WTC11 (cell line): ENCODE results near the gene RTN4. TPM values are rescaled to one million over a fixed set of nuclear protein-coding genes. Genes with fewer than 3 reads are reported as not detected.

Source experiments
- ATAC-seq: fragments of 200-7000 bp; cut with Tn5 transposase; 2 replicates; pipeline ENCODE4 v1.10.0; 2021; ENCODE audit warnings: mild to moderate bottlenecking, moderate library complexity
- CTCF ChIA-PET: fragments of 300-600 bp; sonication (Branson Sonifier 250); formaldehyde crosslinking; loops from one replicate; lab custom pipeline; 2021; ENCODE audit warnings: antibody characterized with exemption; lab: Charles Lee
- POLR2A ChIA-PET: fragments of 350-600 bp; sonication (Branson Sonifier 250); formaldehyde crosslinking; loops from one replicate; lab custom pipeline; 2021; ENCODE audit warnings: antibody characterized with exemption; lab: Charles Lee
- DNase-seq: peaks from one replicate; pipeline ENCODE4 v3.0.0; 2021; ENCODE audit warnings: low spot score
- H3K27ac Mint-ChIP-seq: 2 replicates; pipeline ENCODE4 v1.8.0; 2021; ENCODE audit warnings: mixed read lengths
- H3K27me3 Mint-ChIP-seq: 2 replicates; pipeline ENCODE4 v1.8.0; 2021; ENCODE audit warnings: low read depth, mild to moderate bottlenecking, moderate library complexity, mixed read lengths
- H3K36me3 Mint-ChIP-seq: 2 replicates; pipeline ENCODE4 v1.8.0; 2021; ENCODE audit warnings: mixed read lengths
- H3K4me1 Mint-ChIP-seq: 2 replicates; pipeline ENCODE4 v1.8.0; 2022; ENCODE audit warnings: mixed read lengths
- H3K4me3 Mint-ChIP-seq: 2 replicates; pipeline ENCODE4 v1.8.0; 2021; ENCODE audit warnings: mild to moderate bottlenecking, moderate library complexity, mixed read lengths
- H3K9me3 Mint-ChIP-seq: 2 replicates; pipeline ENCODE4 v1.8.0; 2021; ENCODE audit warnings: mixed read lengths
- ATF1 ChIP-seq: sonication (generic); formaldehyde crosslinking; IDR thresholded peaks from 2 replicates; pipeline ENCODE4 v1.8.1; 2023; ENCODE audit warnings: mild to moderate bottlenecking, moderate library complexity, missing genetic modification reagents
- ETV6 ChIP-seq: sonication (generic); formaldehyde crosslinking; IDR thresholded peaks from 2 replicates; pipeline ENCODE4 v1.8.1; 2022; ENCODE audit warnings: mild to moderate bottlenecking, missing genetic modification reagents
- GTF2I ChIP-seq: fragments of 250-450 bp; sonication (Bioruptor Pico); conservative IDR thresholded peaks from 2 replicates; pipeline ENCODE4 v1.4.0; 2021; ENCODE audit warnings: mild to moderate bottlenecking
- JAZF1 ChIP-seq: fragments of 250-450 bp; sonication (Bioruptor Pico); IDR thresholded peaks from 2 replicates; pipeline ENCODE4 v1.9.0; 2021; ENCODE audit warnings: moderate library complexity, mild to moderate bottlenecking, inconsistent platforms
- JUN ChIP-seq: sonication (generic); formaldehyde crosslinking; IDR thresholded peaks from 2 replicates; pipeline ENCODE4 v1.8.0; 2023; ENCODE audit warnings: mild to moderate bottlenecking, missing genetic modification reagents
- NFATC4 ChIP-seq: fragments of 250-450 bp; sonication (Bioruptor Pico); IDR thresholded peaks from 2 replicates; pipeline ENCODE4 v1.9.0; 2021; ENCODE audit warnings: mild to moderate bottlenecking
- NR2C2 ChIP-seq: sonication (generic); formaldehyde crosslinking; IDR thresholded peaks from 2 replicates; pipeline ENCODE4 v1.8.0; 2022; ENCODE audit warnings: mild to moderate bottlenecking, missing genetic modification reagents
- NR3C1 ChIP-seq: sonication (generic); formaldehyde crosslinking; conservative IDR thresholded peaks from 2 replicates; pipeline ENCODE4 v1.8.1; 2023; ENCODE audit warnings: low read depth, mild to moderate bottlenecking, missing genetic modification reagents
- OVOL2 ChIP-seq: fragments of 250-450 bp; sonication (Bioruptor Pico); IDR thresholded peaks from 2 replicates; pipeline ENCODE4 v1.9.0; 2021; ENCODE audit warnings: mild to moderate bottlenecking, borderline replicate concordance
- RELA ChIP-seq: sonication (generic); formaldehyde crosslinking; IDR thresholded peaks from 2 replicates; pipeline ENCODE4 v1.8.1; 2022; ENCODE audit warnings: missing genetic modification reagents, mild to moderate bottlenecking, borderline replicate concordance
- SMAD4 ChIP-seq: sonication (generic); formaldehyde crosslinking; IDR thresholded peaks from 2 replicates; pipeline ENCODE4 v1.8.0; 2022; ENCODE audit warnings: mild to moderate bottlenecking, missing genetic modification reagents
- SP1 ChIP-seq: sonication (generic); formaldehyde crosslinking; conservative IDR thresholded peaks from 2 replicates; pipeline ENCODE4 v1.8.1; 2022; ENCODE audit warnings: missing genetic modification reagents
- ZNF219 ChIP-seq: sonication (generic); formaldehyde crosslinking; IDR thresholded peaks from 2 replicates; pipeline ENCODE4 v1.8.0; 2023; ENCODE audit warnings: missing genetic modification reagents, mild to moderate bottlenecking, borderline replicate concordance
- ZNF232 ChIP-seq: sonication (generic); formaldehyde crosslinking; IDR thresholded peaks from 2 replicates; pipeline ENCODE4 v1.8.0; 2022; ENCODE audit warnings: mild to moderate bottlenecking, missing genetic modification reagents
- total RNA-seq: library from RNA; stranded (reverse); gene quantifications from 3 replicates; pipeline ENCODE4 v1.2.3, GENCODE V29; 2021
- TF ChIP-seq, protein P1 (sequence below): sonication (generic); formaldehyde crosslinking; IDR thresholded peaks from 2 replicates; pipeline ENCODE4 v1.8.0; 2022; ENCODE audit warnings: mild to moderate bottlenecking, missing genetic modification reagents
- TF ChIP-seq, protein P2 (sequence below): sonication (generic); formaldehyde crosslinking; IDR thresholded peaks from 2 replicates; pipeline ENCODE4 v1.8.1; 2023; ENCODE audit warnings: mild to moderate bottlenecking, missing genetic modification reagents, borderline replicate concordance
- TF ChIP-seq, protein P3 (sequence below): sonication (generic); formaldehyde crosslinking; IDR thresholded peaks from 2 replicates; pipeline ENCODE4 v1.8.0; 2022; ENCODE audit warnings: mild to moderate bottlenecking, missing genetic modification reagents
- TF ChIP-seq, protein P4 (sequence below): sonication (generic); formaldehyde crosslinking; conservative IDR thresholded peaks from 2 replicates; pipeline ENCODE4 v1.8.1; 2023; ENCODE audit warnings: mild to moderate bottlenecking, low read depth, missing genetic modification reagents, moderate library complexity

Gene RTN4
- total RNA-seq, 1 experiment from 2014 or later = 202 TPM

DNA sequence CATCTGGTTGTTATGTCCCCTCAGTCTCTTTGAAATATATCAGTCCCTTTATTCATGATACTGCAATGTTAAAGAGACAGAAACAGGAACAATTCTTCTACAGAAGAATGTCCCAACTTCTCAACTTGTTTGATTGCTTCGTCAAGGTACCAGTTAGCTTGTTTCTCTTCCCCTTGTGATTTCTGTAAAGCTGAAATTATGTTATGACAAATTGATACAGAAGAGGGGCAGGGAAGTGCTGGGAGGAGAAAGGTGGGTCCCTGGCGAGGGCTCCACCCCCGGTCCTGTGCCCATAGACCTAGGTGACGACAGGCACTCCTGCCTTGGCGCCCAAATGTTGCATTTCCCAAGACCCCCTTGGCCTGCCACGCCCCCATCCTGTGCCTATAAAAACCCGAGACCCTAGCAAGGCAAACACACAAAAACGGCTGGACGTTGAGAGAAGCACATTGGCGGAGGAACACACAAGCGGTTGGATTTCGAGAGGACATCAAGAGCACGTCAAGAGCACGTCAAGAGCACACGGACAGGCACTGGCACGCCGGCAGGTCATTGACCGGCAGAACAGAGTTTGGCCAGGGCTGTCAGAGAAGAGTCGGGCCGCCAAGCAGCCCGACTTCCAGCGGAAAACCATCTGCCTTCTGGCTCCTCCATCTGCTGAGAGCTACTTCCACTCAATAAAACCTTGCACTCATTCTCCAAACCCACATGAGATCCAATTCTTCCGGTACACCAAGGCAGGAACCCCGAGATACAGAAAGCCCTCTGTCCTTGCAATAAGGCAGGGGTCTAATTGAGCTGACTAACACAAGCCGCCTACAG is 11.5 kb upstream of the RTN4 start:
- Mint-ChIP-seq H3K36me3 (no peaks in the 10 kb centered on the region), H3K9me3 (no peaks in the 10 kb centered on the region), H3K27me3 (no peaks in the 10 kb centered on the region), H3K27ac (no peak overlapping the region), H3K4me1 (0 out of 2 replicates have a peak, but pooled peaks cover 4% of the 10 kb centered on the region), H3K4me3 (no peak overlapping the region)
- TF ChIP-seq ETV6 (CRISPR knock-in tag) (no peak), JAZF1 (CRISPR knock-in tag) (no peak), JUN (CRISPR knock-in tag) (no peak), NR3C1 (CRISPR knock-in tag) (no peak), SMAD4 (CRISPR knock-in tag) (no peak)
- TF ChIP-seq, protein P1, sequence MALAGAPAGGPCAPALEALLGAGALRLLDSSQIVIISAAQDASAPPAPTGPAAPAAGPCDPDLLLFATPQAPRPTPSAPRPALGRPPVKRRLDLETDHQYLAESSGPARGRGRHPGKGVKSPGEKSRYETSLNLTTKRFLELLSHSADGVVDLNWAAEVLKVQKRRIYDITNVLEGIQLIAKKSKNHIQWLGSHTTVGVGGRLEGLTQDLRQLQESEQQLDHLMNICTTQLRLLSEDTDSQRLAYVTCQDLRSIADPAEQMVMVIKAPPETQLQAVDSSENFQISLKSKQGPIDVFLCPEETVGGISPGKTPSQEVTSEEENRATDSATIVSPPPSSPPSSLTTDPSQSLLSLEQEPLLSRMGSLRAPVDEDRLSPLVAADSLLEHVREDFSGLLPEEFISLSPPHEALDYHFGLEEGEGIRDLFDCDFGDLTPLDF (CRISPR knock-in tag) = no peak
- TF ChIP-seq, protein P2, sequence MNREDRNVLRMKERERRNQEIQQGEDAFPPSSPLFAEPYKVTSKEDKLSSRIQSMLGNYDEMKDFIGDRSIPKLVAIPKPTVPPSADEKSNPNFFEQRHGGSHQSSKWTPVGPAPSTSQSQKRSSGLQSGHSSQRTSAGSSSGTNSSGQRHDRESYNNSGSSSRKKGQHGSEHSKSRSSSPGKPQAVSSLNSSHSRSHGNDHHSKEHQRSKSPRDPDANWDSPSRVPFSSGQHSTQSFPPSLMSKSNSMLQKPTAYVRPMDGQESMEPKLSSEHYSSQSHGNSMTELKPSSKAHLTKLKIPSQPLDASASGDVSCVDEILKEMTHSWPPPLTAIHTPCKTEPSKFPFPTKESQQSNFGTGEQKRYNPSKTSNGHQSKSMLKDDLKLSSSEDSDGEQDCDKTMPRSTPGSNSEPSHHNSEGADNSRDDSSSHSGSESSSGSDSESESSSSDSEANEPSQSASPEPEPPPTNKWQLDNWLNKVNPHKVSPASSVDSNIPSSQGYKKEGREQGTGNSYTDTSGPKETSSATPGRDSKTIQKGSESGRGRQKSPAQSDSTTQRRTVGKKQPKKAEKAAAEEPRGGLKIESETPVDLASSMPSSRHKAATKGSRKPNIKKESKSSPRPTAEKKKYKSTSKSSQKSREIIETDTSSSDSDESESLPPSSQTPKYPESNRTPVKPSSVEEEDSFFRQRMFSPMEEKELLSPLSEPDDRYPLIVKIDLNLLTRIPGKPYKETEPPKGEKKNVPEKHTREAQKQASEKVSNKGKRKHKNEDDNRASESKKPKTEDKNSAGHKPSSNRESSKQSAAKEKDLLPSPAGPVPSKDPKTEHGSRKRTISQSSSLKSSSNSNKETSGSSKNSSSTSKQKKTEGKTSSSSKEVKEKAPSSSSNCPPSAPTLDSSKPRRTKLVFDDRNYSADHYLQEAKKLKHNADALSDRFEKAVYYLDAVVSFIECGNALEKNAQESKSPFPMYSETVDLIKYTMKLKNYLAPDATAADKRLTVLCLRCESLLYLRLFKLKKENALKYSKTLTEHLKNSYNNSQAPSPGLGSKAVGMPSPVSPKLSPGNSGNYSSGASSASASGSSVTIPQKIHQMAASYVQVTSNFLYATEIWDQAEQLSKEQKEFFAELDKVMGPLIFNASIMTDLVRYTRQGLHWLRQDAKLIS (CRISPR knock-in tag) = no peak
- CTCF ChIA-PET = interaction anchor here (0.7 to 1.4 kb wide), 3 partner anchors 8 to 106 kb away, joined by 3 to 5 read pairs (median 4); no protein-coding TSS in a partner anchor
- POLR2A ChIA-PET = no interaction called here
- ATAC-seq (no peak), DNase-seq (no peak)

DNA sequence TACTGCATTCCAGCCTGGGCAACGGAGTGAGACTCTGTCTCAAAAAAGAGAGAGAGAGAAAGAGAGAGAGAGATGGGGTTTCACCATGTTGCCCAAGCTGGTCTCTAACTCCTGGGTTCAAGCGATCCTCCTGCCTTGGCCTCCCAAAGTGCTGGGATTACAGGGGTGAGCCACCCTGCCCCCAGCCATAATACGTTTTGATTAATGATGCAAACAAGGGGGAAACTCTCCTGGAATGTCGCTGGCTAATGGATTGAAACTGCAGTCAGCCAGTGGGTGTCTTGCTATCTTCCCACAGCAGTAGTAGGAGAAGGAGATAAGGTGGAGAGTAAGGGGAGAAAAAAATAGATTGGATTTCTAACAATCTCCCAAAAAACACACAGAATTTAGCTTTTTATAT is 9.5 kb upstream of the RTN4 start:
- Mint-ChIP-seq H3K4me1 (peaks cover 9% of the 10 kb centered on the region), H3K27ac (no peak overlapping the region), H3K9me3 (no peaks in the 10 kb centered on the region), H3K36me3 (no peaks in the 10 kb centered on the region), H3K4me3 (no peak overlapping the region), H3K27me3 (no peaks in the 10 kb centered on the region)
- DNase-seq = no peak
- ChIA-PET POLR2A (no interaction called here), CTCF (no interaction called here)
- TF ChIP-seq RELA (CRISPR knock-in tag) (no peak), NR2C2 (no peak)
- TF ChIP-seq, protein P1 (CRISPR knock-in tag) = no peak
- ATAC-seq = no peak

DNA sequence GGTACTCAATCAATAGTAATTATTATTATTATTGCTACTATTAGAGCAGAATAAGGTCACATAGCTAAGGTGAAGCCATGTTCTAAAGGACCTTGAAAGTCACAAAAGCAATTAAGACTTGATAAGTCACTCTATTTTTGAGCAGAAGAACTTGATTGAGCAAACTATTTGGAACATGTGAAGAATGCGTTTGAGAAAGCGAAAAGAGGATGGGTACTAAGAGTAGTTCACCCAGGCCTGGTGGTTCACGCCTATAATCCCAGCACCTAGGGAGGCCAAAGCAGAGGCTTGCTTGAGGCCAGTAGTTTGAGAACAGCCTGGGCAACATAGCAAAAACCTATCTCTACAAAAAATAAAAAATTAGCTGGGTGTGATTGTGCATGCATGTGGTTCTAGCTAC is 7.2 kb upstream of the RTN4 start:
- no peak overlapping the region for H3K27ac Mint-ChIP-seq
- CTCF ChIA-PET = interaction anchor here (2.2 kb wide), 1 partner anchor 8 kb away, joined by 13 read pairs; the partner anchor contains the start of gene RTN4
- TF ChIP-seq ZNF219 (CRISPR knock-in tag) (no peak), NFATC4 (no peak), ZNF232 (CRISPR knock-in tag) (no peak), ATF1 (CRISPR knock-in tag) (no peak), JAZF1 (CRISPR knock-in tag) (no peak), SMAD4 (CRISPR knock-in tag) (no peak), GTF2I (CRISPR knock-in tag) (no peak), NR2C2 (no peak), OVOL2 (CRISPR knock-in tag) (no peak), SP1 (CRISPR knock-in tag) (no peak)
- TF ChIP-seq, protein P3, sequence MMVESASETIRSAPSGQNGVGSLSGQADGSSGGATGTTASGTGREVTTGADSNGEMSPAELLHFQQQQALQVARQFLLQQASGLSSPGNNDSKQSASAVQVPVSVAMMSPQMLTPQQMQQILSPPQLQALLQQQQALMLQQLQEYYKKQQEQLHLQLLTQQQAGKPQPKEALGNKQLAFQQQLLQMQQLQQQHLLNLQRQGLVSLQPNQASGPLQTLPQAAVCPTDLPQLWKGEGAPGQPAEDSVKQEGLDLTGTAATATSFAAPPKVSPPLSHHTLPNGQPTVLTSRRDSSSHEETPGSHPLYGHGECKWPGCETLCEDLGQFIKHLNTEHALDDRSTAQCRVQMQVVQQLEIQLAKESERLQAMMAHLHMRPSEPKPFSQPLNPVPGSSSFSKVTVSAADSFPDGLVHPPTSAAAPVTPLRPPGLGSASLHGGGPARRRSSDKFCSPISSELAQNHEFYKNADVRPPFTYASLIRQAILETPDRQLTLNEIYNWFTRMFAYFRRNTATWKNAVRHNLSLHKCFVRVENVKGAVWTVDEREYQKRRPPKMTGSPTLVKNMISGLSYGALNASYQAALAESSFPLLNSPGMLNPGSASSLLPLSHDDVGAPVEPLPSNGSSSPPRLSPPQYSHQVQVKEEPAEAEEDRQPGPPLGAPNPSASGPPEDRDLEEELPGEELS (CRISPR knock-in tag) = no peak
- TF ChIP-seq, protein P4, sequence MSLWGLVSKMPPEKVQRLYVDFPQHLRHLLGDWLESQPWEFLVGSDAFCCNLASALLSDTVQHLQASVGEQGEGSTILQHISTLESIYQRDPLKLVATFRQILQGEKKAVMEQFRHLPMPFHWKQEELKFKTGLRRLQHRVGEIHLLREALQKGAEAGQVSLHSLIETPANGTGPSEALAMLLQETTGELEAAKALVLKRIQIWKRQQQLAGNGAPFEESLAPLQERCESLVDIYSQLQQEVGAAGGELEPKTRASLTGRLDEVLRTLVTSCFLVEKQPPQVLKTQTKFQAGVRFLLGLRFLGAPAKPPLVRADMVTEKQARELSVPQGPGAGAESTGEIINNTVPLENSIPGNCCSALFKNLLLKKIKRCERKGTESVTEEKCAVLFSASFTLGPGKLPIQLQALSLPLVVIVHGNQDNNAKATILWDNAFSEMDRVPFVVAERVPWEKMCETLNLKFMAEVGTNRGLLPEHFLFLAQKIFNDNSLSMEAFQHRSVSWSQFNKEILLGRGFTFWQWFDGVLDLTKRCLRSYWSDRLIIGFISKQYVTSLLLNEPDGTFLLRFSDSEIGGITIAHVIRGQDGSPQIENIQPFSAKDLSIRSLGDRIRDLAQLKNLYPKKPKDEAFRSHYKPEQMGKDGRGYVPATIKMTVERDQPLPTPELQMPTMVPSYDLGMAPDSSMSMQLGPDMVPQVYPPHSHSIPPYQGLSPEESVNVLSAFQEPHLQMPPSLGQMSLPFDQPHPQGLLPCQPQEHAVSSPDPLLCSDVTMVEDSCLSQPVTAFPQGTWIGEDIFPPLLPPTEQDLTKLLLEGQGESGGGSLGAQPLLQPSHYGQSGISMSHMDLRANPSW = no peak
- ATAC-seq (peak; percentile 52; the same call in 1 of the 2 replicates), DNase-seq (no peak)
- no peaks in the 10 kb centered on the region for H3K36me3 Mint-ChIP-seq
- no peaks in the 10 kb centered on the region for H3K27me3 Mint-ChIP-seq
- no peak overlapping the region for H3K4me3 Mint-ChIP-seq
- POLR2A ChIA-PET = no interaction called here
- peaks cover 9% of the 10 kb centered on the region for H3K4me1 Mint-ChIP-seq
- H3K9me3 Mint-ChIP-seq = no peaks in the 10 kb centered on the region
